NCI-H526 (cell line): ENCODE measurements around the gene TH.
A peak's percentile ranks its signal among the peaks of the same experiment; 100 is the strongest.

ENCODE experiments used
- DNase-seq, 2 experiments: peaks; one replicate each; lab custom pipeline; 2025; lab: John Stamatoyannopoulos, UW

Gene TH

GRCh38 chr11:2159536-2160413 lies 11.8 kb downstream of the TH start:
- DNase-seq = no peak

GRCh38 chr11:2158966-2159365 lies 12.6 kb downstream of the TH start:
- DNase-seq = no peak

GRCh38 chr11:2158296-2158737 lies 13.3 kb downstream of the TH start:
- no peak for DNase-seq

GRCh38 chr11:2157294-2158040 lies 14.1 kb downstream of the TH start:
- no peak for DNase-seq

GRCh38 chr11:2156416-2157182 lies 15.0 kb downstream of the TH start:
- peak in 1 of 2 experiments; percentile 81 for DNase-seq

- no peak for DNase-seq
Measured at GRCh38 chr11:2155511-2155910, 16.1 kb downstream of the TH start.

- DNase-seq = no peak
Measured at GRCh38 chr11:2154889-2155288, 16.7 kb downstream of the TH start.

GRCh38 chr11:2154195-2154585 lies 17.4 kb downstream of the TH start:
- DNase-seq = no peak

GRCh38 chr11:2153581-2154194 lies 17.9 kb downstream of the TH start:
- no peak for DNase-seq

GRCh38 chr11:2151500-2152257 lies 19.9 kb downstream of the TH start:
- peak; percentile 75 to 95 for DNase-seq

- DNase-seq = peak; percentile 29 to 68
Measured at GRCh38 chr11:2149864-2150847, 21.5 kb downstream of the TH start.

GRCh38 chr11:2149460-2149859 lies 22.2 kb downstream of the TH start:
- no peak for DNase-seq

GRCh38 chr11:2148595-2148994 lies 23.0 kb downstream of the TH start:
- no peak for DNase-seq

- no peak for DNase-seq
Measured at GRCh38 chr11:2147391-2147790, 24.2 kb downstream of the TH start.

- no peak for DNase-seq
Measured at GRCh38 chr11:2146051-2146450, 25.6 kb downstream of the TH start.

GRCh38 chr11:2144544-2145248 lies 26.9 kb downstream of the TH start:
- DNase-seq = no peak

GRCh38 chr11:2143799-2144543 lies 27.6 kb downstream of the TH start:
- no peak for DNase-seq

GRCh38 chr11:2143477-2143798 lies 28.2 kb downstream of the TH start:
- no peak for DNase-seq

- no peak for DNase-seq
Measured at GRCh38 chr11:2142762-2143202, 28.8 kb downstream of the TH start.
